ENCODE results near the gene CUL4A.
"Not testable (repeated sequence)": the region's sequence is repeated elsewhere in the genome, so short reads cannot be mapped to it uniquely, and the experiment has no call there.

Gene CUL4A

DNA sequence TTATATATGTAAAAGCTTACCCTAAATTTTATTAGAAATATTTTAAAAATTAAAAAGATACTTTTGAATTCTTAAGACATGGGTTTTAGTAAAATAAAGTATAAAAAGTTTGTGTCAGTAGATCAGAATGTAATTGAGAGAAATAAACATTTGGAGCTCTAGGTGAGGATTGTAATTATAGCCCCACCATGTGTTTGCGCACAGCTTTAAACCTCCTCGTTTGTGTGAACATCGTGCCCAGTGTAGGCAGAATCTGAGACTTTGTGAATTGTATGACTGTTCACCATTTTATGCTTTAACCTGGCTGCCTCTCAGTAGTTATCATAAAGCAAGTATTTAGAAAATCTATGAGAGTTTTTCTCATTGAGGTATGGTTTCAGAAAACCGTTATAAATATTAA is 29.1 kb downstream of the CUL4A start:
- DNase-seq (ENCODE audit: low read depth in 2 of 2), result no peak

DNA sequence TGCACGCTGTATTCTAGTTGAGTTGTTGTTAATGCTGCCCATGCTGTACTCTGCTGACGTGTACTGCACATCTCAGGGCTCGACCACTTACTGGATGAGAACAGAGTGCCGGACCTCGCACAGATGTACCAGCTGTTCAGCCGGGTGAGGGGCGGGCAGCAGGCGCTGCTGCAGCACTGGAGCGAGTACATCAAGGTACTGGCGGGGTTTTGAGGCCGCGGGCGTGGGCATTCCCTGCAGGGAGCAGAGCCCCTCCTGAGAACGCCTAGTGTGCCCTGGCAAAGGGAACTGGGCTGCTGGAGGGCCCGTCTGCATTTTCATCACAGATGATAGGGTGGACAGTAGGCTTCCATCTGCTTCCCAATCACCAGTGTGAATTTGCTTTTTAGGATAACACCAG is 29.9 kb downstream of the CUL4A start:
- DNase-seq (ENCODE audit: low read depth in 2 of 2), result no peak

DNA sequence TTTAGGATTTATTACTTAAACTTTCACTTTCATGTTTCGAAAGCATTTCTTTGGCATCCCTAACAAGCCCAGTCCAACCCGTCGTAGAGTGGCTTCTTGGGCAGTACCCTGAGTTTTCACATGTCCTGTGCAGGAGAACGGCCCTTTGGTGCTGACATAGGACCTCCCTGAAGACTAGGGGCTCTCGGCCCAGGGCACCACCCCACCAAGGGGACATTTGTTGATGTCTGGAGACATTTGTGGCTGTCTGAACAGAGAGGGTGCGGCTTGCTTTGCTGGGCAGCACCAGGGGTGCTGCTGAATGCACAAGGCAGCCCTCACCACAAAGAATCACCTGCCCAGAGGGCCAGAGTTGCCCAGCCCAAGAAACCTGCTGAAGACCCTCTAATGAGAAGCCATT is 30.6 kb downstream of the CUL4A start:
- no peak for DNase-seq (ENCODE audit: low read depth in 2 of 2)

DNA sequence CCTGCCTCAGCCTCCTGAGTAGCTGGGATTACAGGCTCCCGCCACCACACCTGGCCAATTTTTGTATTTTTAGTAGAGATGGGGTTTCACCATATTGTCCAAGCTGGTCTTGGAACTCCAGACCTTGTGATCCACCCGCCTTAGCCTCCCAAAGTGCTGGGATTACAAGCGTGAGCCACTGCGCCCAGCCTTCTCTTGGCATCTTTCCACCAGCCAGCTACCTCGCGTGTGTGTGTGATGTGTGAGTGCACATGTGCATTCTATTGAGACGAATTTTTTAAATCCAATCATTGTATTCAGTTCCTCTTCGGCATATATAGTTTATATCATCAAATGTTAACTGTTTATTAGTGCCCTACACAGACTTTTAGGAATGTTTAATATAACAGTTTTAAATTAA is 32.2 kb downstream of the CUL4A start:
- DNase-seq (ENCODE audit: low read depth in 2 of 2), result not testable (repeated sequence)

DNA sequence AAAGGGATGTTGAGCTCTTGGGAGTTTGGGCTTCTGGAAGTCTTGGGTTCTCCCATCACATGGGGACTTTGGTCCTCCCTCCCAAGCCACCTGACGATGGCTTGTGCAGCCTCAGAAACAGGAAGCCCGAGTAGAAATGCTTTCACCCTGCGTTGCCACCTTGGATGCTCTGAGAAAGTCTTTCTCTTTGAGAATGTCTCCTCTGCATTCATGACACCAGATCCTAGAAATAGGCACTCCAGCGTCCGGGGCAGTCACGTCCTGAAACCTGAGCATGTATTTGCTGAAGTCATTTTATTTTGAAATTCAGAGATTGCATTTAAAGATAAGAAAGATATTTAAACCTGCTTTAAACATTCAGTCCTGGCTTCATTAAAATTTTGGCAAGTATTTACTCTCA is 34.4 kb downstream of the CUL4A start:
- no peak for DNase-seq (ENCODE audit: low read depth in 2 of 2)

DNA sequence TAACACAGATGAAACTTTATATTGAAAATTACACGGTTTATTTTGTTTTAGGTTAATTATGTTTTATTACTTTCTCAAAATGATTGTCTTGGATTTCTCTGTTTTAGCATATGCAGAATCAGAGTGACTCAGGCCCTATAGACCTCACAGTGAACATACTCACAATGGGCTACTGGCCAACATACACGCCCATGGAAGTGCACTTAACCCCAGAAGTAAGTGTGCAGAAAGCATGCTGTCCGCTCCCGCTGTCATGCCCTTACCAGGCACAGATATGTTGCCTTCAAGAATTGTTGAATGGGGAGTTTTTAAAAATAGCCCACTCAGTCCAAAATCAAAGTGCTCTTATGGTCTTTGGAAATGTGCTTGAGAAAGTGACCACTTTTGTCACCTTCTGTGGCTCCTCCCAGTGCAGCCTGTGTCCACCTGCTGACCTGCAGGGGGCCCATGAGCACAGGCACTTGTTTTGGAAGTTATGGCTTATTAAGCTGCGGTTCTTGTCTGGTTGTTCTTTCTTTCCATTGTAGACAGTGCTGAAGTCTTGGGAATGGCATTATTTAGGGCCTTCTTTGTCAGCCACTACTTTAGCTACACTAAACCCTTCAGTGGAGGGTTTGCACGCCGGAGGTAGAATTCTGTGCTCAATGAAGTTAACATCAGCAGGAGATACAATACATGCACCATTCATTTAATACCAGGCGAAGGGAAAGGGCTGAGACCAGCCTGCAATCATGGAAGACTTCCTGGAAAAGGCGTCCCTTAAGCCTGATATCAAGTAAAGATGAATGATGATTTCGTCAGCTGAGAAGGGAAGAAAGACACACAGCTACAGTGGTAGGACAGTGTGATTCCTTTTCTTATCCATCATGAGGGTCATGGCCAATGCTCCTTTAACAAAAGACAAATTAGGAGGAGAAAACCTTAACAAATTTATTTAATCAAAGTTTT is 36.7 kb downstream of the CUL4A start:
- DNase-seq (ENCODE audit: low read depth in 2 of 2), result no peak

DNA sequence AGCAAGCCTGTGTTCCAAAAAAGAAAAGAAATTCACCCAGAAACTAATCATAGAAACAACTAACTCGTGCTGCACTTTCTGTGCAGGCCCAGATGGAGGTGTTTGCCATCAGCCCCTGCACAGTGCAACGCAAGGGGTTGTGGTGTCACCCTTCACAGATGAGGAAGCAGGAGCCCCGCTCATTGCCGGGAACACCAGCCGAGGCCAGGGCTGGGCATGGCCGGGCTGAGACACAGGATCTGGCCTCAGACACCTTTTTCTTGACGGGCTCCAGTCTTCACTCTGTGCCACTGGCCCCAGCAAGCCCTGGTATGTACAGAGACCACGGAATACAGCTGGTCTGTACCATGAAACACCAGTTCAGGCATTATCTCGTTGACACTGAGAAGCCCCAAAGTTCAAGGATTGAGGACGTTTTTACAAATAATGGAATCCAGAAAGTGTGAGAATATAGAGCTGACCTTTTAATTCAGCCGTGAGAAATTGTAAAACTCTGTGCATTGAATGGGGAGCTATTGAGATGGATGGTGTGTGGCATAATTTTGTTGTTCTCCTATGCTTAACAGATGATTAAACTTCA is 43.2 kb downstream of the CUL4A start:
- no peak for DNase-seq (ENCODE audit: low read depth in 2 of 2)

DNA sequence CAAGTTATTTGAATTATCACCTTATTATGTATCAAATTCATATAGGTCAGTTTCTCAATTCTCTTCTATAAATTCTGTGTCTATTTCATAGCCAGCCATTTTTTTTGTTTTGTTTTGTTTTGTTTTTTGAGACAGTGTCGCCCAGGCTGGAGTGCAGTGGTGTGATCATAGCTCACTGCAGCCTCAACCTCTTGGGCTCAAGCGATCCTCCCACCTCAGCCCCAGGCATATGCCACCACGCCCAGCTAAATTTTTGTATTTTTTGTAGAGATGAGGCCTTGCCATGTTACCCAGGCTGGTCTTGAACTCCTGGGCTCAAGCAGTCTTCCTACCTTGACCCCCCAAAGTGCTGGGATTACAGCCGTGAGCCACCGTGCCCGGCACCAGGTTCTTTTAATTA is 48.5 kb downstream of the CUL4A start:
- DNase-seq (ENCODE audit: low read depth in 2 of 2), result not testable (repeated sequence)

DNA sequence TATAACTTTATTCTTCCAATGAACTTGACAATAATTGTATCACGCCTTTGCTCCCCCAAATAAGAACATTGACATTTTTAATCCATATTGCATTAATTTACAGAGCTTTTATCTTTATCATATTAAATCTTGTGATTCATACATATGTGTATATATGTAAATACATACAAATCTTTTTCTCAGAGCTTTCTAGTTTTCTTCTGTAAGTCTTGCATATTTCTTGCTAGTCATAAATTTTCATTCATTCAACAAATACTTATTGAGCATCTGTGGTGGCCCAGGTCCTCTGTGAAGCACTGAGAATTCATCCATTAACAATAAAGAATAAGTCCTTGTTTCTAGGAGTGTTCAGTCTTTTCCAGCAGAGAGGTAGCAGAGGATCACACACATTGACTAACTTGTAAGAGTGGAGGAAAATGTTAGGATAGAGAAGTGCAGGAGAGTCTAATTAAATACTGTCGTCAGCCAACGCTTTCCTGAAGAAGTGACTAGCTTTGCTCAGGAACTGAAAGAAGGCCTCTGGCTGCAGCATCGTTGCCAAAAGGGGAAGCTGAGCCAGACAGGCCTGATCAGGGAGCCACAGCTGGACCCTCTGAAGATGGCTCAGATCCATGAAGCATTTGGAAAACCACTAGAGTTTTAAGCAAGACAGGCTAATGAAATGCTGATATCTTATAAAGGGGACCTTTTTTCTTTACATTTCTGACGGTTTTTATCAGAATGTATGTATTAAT is 49.1 kb downstream of the CUL4A start:
- no peak for DNase-seq (ENCODE audit: low read depth in 2 of 2)

DNA sequence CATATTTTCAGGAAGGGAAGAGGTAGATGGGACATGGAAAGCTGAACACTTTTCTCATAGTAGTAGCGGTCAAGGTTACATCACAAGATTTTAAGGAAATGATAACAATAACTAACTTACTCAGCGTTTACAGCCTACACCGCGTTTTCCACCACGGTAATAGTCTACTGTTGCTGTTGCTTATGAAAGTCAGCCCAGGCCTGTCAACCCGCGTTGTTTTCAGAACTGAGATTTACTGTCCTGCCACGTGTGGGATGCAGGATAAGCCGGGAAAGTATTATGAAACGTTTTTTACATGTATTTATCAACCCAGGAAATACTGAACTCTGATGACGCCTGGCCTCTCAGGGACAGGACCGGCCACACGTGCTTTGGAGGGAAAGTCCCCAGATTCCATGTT is 51.6 kb downstream of the CUL4A start:
- no peak for DNase-seq (ENCODE audit: low read depth in 2 of 2)

DNA sequence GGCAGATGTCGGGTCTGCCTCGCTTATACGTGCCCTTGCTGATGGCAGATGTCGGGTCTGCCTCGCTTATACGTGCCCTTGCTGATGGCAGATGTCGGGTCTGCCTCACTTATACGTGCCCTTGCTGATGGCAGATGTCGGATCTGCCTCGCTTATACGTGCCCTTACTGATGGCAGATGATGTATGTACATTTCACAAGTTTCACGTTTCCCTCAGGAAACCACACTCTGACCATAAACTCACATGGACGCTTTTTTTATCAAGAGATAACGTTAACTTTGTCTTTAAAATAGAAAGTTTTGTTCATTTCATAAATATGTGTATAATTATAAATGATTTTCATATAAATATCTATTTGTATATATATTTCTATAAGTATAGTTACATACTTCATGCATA is 53.6 kb downstream of the CUL4A start:
- not testable (repeated sequence) for DNase-seq (ENCODE audit: low read depth in 2 of 2)

DNA sequence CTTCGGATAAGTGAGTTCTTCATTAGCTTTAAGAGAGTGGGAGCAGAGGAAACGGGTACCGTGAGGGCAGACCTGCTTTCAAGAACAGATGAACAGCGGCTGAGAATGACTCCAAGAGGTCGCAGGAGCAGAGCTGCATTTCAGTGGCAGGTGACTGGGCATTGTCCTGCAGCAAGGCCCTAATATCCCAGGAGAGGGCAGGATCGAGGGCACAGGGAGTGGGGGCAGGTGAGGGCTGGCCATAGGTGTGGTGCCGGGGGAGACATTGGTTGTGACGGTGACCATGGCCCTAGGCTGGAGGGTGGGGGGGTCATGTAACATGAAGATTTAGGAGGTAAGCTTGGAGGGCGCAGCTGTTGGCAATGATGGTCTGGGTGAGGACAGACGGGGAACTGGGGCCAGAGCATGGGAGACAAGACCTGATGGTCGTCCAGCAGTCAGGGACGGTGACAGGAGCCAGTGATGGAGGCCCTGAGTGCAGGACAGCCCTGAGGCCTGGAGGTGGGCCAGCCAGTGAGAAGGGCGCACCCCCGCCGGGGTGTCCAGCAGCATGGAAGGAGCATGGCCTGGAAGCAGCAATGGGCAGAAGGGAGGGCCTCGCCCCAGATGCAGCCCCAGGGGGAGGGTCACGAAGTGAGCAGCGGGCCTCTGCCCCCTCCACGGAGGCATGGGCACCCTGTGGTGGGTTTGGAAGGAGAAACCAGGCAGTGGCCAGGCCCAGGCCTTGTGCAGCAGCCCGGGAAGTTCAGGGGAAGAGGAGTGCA is 58.4 kb downstream of the CUL4A start:
- DNase-seq (ENCODE audit: low read depth in 2 of 2), result no peak

DNA sequence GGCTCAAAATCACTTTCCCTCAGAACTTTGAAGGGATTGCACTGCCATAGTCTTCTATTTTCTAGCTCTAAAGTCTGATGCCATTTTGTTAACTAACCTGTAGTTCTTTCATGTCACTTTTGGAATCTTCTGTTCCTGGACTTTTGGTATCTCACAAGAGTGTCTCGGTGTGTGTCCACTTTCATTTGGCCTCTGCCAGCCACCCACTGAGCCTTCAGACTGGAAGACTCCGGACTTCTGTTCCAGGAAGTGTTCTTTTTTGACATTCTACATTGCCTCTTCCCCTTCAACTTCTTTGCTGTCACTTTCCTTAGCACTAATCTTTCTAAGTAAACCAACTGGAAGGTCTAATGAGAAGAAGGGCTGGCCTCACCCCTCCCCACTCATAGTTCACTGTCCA is 62.6 kb downstream of the CUL4A start:
- no peak for DNase-seq (ENCODE audit: low read depth in 2 of 2)

DNA sequence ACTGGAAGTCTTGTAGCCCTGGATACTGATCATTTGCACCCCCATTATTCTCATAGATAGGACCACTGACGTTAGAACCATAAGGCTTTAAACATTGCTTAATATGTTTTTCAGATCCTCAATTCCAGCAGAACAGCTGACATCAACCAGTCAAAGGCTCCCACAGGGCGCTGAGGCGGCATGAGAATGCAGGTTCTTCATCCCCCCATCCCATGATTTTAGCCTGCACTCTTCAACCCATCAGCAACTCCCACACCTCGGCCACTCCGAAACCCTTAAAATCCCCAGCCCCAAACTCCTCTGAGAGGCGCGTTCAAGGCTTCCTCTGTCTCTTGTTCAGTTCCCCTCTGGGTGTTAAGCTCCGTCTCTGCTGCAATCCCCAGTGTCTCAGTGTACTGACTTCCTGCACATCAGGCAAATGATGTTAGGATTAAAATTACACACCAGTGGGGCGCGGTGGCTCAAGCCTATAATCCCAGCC is 63.3 kb downstream of the CUL4A start:
- DNase-seq (ENCODE audit: low read depth in 2 of 2), result no peak

DNA sequence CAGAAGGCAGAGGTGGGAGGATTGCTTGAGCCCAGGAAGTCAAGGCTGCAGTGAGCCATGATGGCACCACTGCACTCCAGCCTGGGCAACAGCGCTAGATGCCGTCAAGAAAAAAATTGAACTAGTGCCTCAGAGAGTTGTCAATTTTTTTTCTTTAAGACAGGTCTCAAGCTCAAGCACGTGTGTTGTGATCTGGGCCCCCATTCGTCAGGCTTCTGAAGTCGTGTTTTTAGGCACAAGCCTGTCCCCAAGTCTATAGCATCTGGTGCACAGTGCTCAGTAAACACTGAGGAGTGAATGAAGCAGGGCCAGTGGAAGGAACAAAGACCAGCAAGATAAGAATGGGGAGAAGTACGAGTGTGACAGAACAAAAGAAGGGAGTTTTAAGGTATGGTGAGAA is 63.9 kb downstream of the CUL4A start:
- DNase-seq (ENCODE audit: low read depth in 2 of 2), result no peak

DNA sequence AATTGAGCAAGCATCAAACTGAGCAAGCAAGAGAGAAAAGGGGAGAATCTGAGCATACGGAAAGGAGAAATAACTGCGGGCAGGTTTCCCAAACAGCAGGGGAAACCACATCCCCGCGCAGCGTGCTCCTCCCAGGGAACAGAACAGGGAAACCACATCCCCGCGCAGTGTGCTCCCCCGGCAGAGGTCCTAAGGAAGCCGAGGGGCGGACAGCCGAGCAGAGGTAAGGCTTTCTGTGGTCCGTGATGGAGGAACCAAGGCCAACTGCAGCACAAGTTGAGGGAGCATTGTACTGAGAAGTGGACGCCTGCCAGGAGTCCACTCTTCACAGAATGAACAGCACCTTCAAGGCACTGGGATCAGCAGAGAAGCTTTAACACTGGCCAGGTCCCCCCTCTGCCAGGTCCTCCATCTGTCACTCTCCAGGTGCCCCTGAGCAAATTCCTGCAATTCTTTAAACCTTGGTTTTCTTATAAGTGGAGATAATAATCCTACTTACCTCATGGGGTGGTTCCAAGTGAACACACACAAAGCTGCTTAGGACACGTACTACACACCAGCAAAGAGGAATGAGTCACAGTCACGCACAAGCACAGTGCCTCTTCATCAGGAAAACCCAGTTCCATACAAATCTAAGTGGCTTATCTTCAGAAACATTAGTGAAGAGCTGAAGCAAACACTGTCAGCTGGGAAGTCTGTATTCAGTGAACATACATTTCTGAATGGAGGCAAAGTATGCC is 64.6 kb downstream of the CUL4A start:
- no peak for DNase-seq (ENCODE audit: low read depth in 2 of 2)

DNA sequence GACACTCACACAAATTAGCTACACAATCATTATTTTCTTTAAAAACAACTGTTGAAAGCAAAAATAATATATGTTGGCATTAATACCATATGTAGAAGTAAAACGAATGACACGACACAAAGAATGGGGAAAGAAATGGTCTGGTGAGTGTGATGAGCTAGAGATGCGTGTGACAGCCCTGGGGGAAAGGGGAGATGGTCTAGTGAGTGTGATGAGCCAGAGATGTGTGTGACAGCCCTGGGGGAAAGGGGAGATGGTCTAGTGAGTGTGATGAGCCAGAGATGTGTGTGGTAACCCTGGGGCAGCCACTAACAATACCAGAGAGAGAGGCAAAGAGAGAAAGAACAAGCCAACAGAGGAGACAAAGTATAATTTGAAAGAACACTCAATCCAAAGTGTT is 65.3 kb downstream of the CUL4A start:
- DNase-seq (ENCODE audit: low read depth in 2 of 2), result no peak

DNA sequence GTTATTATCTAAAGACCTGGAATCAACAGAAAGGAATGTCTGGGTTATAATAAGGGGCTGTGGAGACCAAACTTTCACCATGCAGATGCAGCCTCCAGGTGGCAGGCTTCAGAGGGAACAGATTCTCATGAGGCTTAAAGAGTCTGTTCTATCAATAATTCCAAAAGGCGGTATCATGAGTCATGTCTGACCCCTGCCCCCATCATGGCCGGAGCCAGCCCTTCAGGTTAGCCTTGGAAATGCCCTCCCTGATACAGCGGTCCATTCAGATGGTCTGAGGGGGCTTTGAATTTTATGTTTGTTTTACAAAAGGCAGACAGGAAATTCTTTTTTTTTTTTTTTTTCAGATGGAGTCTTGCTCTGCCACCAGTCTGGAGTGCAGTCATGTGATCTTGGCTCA is 66.0 kb downstream of the CUL4A start:
- no peak for DNase-seq (ENCODE audit: low read depth in 2 of 2)

DNA sequence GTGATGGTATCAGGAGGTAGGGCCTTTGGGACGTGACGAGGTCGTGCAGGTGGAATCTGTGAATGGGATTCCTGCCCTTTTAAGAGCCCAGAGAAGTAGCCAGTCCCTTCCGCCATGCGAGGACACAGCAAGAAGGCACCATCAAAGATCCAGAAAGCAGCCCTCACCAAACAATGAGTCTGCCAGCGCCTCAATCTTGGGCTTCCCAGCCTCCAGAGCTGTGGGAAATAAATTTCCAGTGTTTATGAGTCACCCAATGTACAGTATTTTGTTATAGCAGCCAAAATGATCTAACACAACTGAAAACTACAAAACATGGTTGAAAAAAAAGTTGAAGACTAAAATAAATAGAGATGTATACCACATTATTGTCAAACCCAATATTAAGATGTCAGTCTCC is 70.7 kb downstream of the CUL4A start:
- no peak for DNase-seq (ENCODE audit: low read depth in 2 of 2)

DNA sequence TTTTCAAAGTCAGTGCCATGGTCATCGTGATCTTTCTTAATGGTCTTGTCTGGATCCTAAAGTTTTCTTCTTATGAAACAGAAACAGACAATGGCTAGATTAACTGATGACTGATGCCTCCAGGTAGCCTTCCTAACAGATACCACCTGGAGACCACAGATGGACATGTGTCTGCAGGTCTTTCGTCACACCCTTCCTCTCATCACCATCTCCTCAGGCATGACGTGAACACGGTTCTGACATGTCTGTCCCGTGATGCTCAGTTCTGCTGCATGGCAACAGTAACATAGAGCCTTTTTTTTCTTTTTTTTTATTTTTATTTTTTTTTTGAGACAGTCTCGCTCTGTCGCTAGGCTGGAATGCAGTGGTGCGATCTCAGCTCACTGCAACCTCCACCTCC is 74.5 kb downstream of the CUL4A start:
- no peak for DNase-seq (ENCODE audit: low read depth in 2 of 2)

DNA sequence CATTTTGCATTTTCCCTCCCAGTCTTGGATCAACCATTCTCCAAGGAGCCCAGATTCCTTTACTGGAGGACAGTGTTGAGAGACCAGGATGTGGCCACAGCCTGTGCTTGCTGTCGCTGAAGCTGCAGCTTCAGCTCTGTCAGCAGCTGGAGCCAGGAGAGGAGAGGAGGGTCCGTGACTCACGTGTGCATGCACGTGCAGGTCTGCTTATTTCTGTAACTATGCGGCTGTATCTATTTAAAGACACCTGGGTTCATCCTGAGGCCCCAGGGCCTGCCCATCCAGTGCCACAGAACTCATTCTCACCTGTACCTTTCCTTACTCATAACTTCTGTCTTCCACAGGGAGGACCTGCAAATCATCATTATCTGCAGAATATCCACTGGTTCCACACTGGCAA is 79.5 kb downstream of the CUL4A start:
- no peak for DNase-seq (ENCODE audit: low read depth in 2 of 2)

Data from activated CD8-positive, alpha-beta memory T cell treated with anti-CD3 and anti-CD28 coated beads for 4 hours (primary cell).